Keratinocyte (primary cell): ENCODE measurements around the gene CHD9NB. TPM values are rescaled to one million over a fixed set of nuclear protein-coding genes. Genes with fewer than 3 reads are reported as not detected.

Experiments used
- DNase-seq: peaks from one replicate; pipeline ENCODE4 v3.0.0-alpha.2; 2011; ENCODE audit warnings: low read depth, missing footprints, low spot score
- FAIRE-seq: peaks from 2 replicates; lab custom pipeline; 2011; peaks lifted over from hg19 to GRCh38; lab: Jason Lieb, UNC
- H2AFZ ChIP-seq: 2 replicates; pipeline ENCODE4 v1.6.0; 2012; ENCODE audit warnings: low read length, control low read depth, inconsistent platforms; ENCODE audit not compliant: control insufficient read depth
- H3K27ac ChIP-seq: 2 replicates; pipeline ENCODE4 v1.5.1; 2011; ENCODE audit warnings: low read length; ENCODE audit not compliant: control insufficient read depth, insufficient read depth
- H3K27me3 ChIP-seq: 3 replicates; pipeline ENCODE4 v1.6.0; 2011; ENCODE audit warnings: low read length; ENCODE audit not compliant: control insufficient read depth, insufficient read depth; ENCODE audit errors: extremely low read depth
- H3K36me3 ChIP-seq, 2 experiments: 2 replicates in 1 of 2; 3 replicates in 1 of 2; pipeline ENCODE4 v1.5.1; 2011; ENCODE audit warnings: low read length in 2 of 2, mild to moderate bottlenecking in 1 of 2; ENCODE audit not compliant: control insufficient read depth in 2 of 2, insufficient read depth in 2 of 2; ENCODE audit errors: extremely low read depth in 1 of 2
- H3K4me1 ChIP-seq: 3 replicates; pipeline ENCODE4 v1.5.1; 2011; ENCODE audit warnings: low read length; ENCODE audit not compliant: control insufficient read depth, insufficient read depth; ENCODE audit errors: extremely low read depth
- H3K4me2 ChIP-seq: 3 replicates; pipeline ENCODE4 v1.6.0; 2011; ENCODE audit warnings: low read depth, low read length; ENCODE audit not compliant: control insufficient read depth, insufficient read depth; ENCODE audit errors: extremely low read depth
- H3K4me3 ChIP-seq, 3 experiments: fragments of 200-600 bp in 1 of 3; sonication (generic) in 1 of 3; 2 replicates in 2 of 3; 3 replicates in 1 of 3; pipeline ENCODE4 v1.5.1; 2011 to 2016; ENCODE audit warnings: low read length in 3 of 3, mild to moderate bottlenecking in 3 of 3, control low read depth in 2 of 3, inconsistent platforms in 1 of 3, low read depth in 1 of 3, mixed read lengths in 1 of 3, mixed run types in 1 of 3, moderate library complexity in 1 of 3; ENCODE audit not compliant: control insufficient read depth in 2 of 3, insufficient read depth in 2 of 3; ENCODE audit errors: extremely low read depth in 1 of 3
- H3K79me2 ChIP-seq: 2 replicates; pipeline ENCODE4 v1.6.0; 2012; ENCODE audit warnings: low read length; ENCODE audit not compliant: control insufficient read depth, insufficient read depth
- H3K9ac ChIP-seq: 3 replicates; pipeline ENCODE4 v1.6.0; 2011; ENCODE audit warnings: low read length; ENCODE audit not compliant: control insufficient read depth, insufficient read depth; ENCODE audit errors: extremely low read depth
- H3K9me1 ChIP-seq: 3 replicates; pipeline ENCODE4 v1.6.0; 2011; ENCODE audit warnings: low read length; ENCODE audit not compliant: control insufficient read depth, insufficient read depth; ENCODE audit errors: extremely low read depth
- H3K9me3 ChIP-seq: 2 replicates; pipeline ENCODE4 v1.5.1; 2012; ENCODE audit warnings: low read depth, low read length; ENCODE audit not compliant: control insufficient read depth
- H4K20me1 ChIP-seq: 3 replicates; pipeline ENCODE4 v1.6.0; 2011; ENCODE audit warnings: low read length; ENCODE audit not compliant: control insufficient read depth, insufficient read depth; ENCODE audit errors: extremely low read depth
- CTCF ChIP-seq, 3 experiments: IDR thresholded peaks in 1 of 3; conservative IDR thresholded peaks in 1 of 3; optimal IDR thresholded peaks in 1 of 3; 2 replicates in 2 of 3; 3 replicates in 1 of 3; pipeline versions ENCODE3 to v1.5.1; 2011; ENCODE audit warnings: low read length in 3 of 3, mild to moderate bottlenecking in 3 of 3, moderate library complexity in 2 of 3, control low read depth in 1 of 3, inconsistent platforms in 1 of 3; ENCODE audit not compliant: insufficient read depth in 2 of 3; ENCODE audit errors: extremely low read depth in 1 of 3
- EZH2 ChIP-seq: IDR thresholded peaks from one replicate; pipeline ENCODE4 v1.6.1; 2012; ENCODE audit warnings: inconsistent platforms, mild to moderate bottlenecking, low read length, moderate library complexity
- dilution Hi-C: fragments of 300-500 bp; cut with MboI; formaldehyde crosslinking; loops from one replicate; pipeline ENCODE4 v1.7.0; 2020; ENCODE audit warnings: low sequenced_read_pairs; ENCODE audit not compliant: extremely low pct_ligation_motif_present
- polyA plus RNA-seq, 5 experiments: library from polyadenylated mRNA; depleted of rRNA in 3 of 5; stranded (reverse) in 3 of 5; stranded (forward) in 1 of 5; unstranded in 1 of 5; fragments of >200 nt; gene quantifications; 1 replicate in 1 of 5; 2 replicates in 3 of 5; 3 replicates in 1 of 5; pipeline versions ENCODE4 v1.2.1 to v1.2.3, GENCODE V29; 2011 to 2012; ENCODE audit warnings: missing spikeins in 2 of 5, low read depth in 1 of 5, low replicate concordance in 1 of 5

CHD9NB gene
- polyA plus RNA-seq, 1 donor (not counting 4 experiments of a cell fraction or from before 2014, with no cell fraction given), result 0.64 TPM

- H3K36me3 ChIP-seq, result no peaks in the 10 kb centered on the region
- DNase-seq (no peak), FAIRE-seq (peak; percentile 51)
- H3K9me1 ChIP-seq, result no peaks in the 10 kb centered on the region
- TF ChIP-seq CTCF (optimal IDR thresholded peaks at IDR 0.05 in 1 of 3, IDR thresholded peaks at IDR 0.05 in 1 of 3, conservative IDR thresholded peaks at IDR 0.05 in 1 of 3; ENCODE audit: extremely low read depth in 1 of 3, insufficient read depth in 2 of 3, low read length in 3 of 3) (no peak), EZH2 (no peak)
- peaks cover 53% of the 10 kb centered on the region for H3K4me1 ChIP-seq
- no peaks in the 10 kb centered on the region for H3K9me3 ChIP-seq
- peak overlapping the region; percentile 21 for H2AFZ ChIP-seq
- dilution Hi-C loops, result no loop called here
- peak overlapping the region; percentile 31 for H3K9ac ChIP-seq
- peak overlapping the region in 1 of 3 experiments; percentile 25 for H3K4me3 ChIP-seq
- H4K20me1 ChIP-seq, result no peaks in the 10 kb centered on the region
- H3K79me2 ChIP-seq, result peaks cover 21% of the 10 kb centered on the region
- no peaks in the 10 kb centered on the region for H3K27me3 ChIP-seq
- peak overlapping the region; percentile 66 for H3K27ac ChIP-seq
- peak overlapping the region; percentile 78 for H3K4me2 ChIP-seq
Observed at GRCh38 chr16:53090591-53091411, 38.1 kb upstream of the CHD9NB start.

GRCh38 chr16:53090286-53090590, 37.5 kb upstream of the CHD9NB start:
- no peak for DNase-seq
- H3K27ac ChIP-seq, result peak overlapping the region; percentile 66
- peaks cover 59% of the 10 kb centered on the region for H3K4me1 ChIP-seq
- no peaks in the 10 kb centered on the region for H3K36me3 ChIP-seq
- no peaks in the 10 kb centered on the region for H3K9me3 ChIP-seq
- peak; percentile 61 for FAIRE-seq
- H3K4me2 ChIP-seq, result peak overlapping the region; percentile 78
- TF ChIP-seq EZH2, result no peak
- TF ChIP-seq CTCF (optimal IDR thresholded peaks at IDR 0.05 in 1 of 3, IDR thresholded peaks at IDR 0.05 in 1 of 3, conservative IDR thresholded peaks at IDR 0.05 in 1 of 3; ENCODE audit: extremely low read depth in 1 of 3, insufficient read depth in 2 of 3, low read length in 3 of 3), result no peak
- H3K4me3 ChIP-seq, result no peak overlapping the region
- no peak overlapping the region for H2AFZ ChIP-seq
- no peaks in the 10 kb centered on the region for H3K27me3 ChIP-seq
- no peaks in the 10 kb centered on the region for H3K9me1 ChIP-seq
- peaks cover 20% of the 10 kb centered on the region for H3K79me2 ChIP-seq
- dilution Hi-C loops, result no loop called here
- no peaks in the 10 kb centered on the region for H4K20me1 ChIP-seq
- H3K9ac ChIP-seq, result peak overlapping the region; percentile 31
